Keratinocyte (primary cell): ENCODE data around the gene PDE1C. TPM values are rescaled to one million over a fixed set of nuclear protein-coding genes. Genes with fewer than 3 reads are reported as not detected.
A peak's percentile ranks its signal among the peaks of the same experiment; 100 is the strongest.

Source experiments
- DNase-seq: peaks from one replicate; pipeline ENCODE4 v3.0.0-alpha.2; 2011; ENCODE audit warnings: low read depth, missing footprints, low spot score
- FAIRE-seq: peaks from 2 replicates; lab custom pipeline; 2011; peaks lifted over from hg19 to GRCh38; lab: Jason Lieb, UNC
- H2AFZ ChIP-seq: 2 replicates; pipeline ENCODE4 v1.6.0; 2012; ENCODE audit warnings: low read length, control low read depth, inconsistent platforms; ENCODE audit not compliant: control insufficient read depth
- H3K27ac ChIP-seq: 2 replicates; pipeline ENCODE4 v1.5.1; 2011; ENCODE audit warnings: low read length; ENCODE audit not compliant: control insufficient read depth, insufficient read depth
- H3K27me3 ChIP-seq: 3 replicates; pipeline ENCODE4 v1.6.0; 2011; ENCODE audit warnings: low read length; ENCODE audit not compliant: control insufficient read depth, insufficient read depth; ENCODE audit errors: extremely low read depth
- H3K36me3 ChIP-seq, 2 experiments: 2 replicates in 1 of 2; 3 replicates in 1 of 2; pipeline ENCODE4 v1.5.1; 2011; ENCODE audit warnings: low read length in 2 of 2, mild to moderate bottlenecking in 1 of 2; ENCODE audit not compliant: control insufficient read depth in 2 of 2, insufficient read depth in 2 of 2; ENCODE audit errors: extremely low read depth in 1 of 2
- H3K4me1 ChIP-seq: 3 replicates; pipeline ENCODE4 v1.5.1; 2011; ENCODE audit warnings: low read length; ENCODE audit not compliant: control insufficient read depth, insufficient read depth; ENCODE audit errors: extremely low read depth
- H3K4me2 ChIP-seq: 3 replicates; pipeline ENCODE4 v1.6.0; 2011; ENCODE audit warnings: low read depth, low read length; ENCODE audit not compliant: control insufficient read depth, insufficient read depth; ENCODE audit errors: extremely low read depth
- H3K4me3 ChIP-seq, 3 experiments: fragments of 200-600 bp in 1 of 3; sonication (generic) in 1 of 3; 2 replicates in 2 of 3; 3 replicates in 1 of 3; pipeline ENCODE4 v1.5.1; 2011 to 2016; ENCODE audit warnings: low read length in 3 of 3, mild to moderate bottlenecking in 3 of 3, control low read depth in 2 of 3, inconsistent platforms in 1 of 3, low read depth in 1 of 3, mixed read lengths in 1 of 3, mixed run types in 1 of 3, moderate library complexity in 1 of 3; ENCODE audit not compliant: control insufficient read depth in 2 of 3, insufficient read depth in 2 of 3; ENCODE audit errors: extremely low read depth in 1 of 3
- H3K79me2 ChIP-seq: 2 replicates; pipeline ENCODE4 v1.6.0; 2012; ENCODE audit warnings: low read length; ENCODE audit not compliant: control insufficient read depth, insufficient read depth
- H3K9ac ChIP-seq: 3 replicates; pipeline ENCODE4 v1.6.0; 2011; ENCODE audit warnings: low read length; ENCODE audit not compliant: control insufficient read depth, insufficient read depth; ENCODE audit errors: extremely low read depth
- H3K9me1 ChIP-seq: 3 replicates; pipeline ENCODE4 v1.6.0; 2011; ENCODE audit warnings: low read length; ENCODE audit not compliant: control insufficient read depth, insufficient read depth; ENCODE audit errors: extremely low read depth
- H3K9me3 ChIP-seq: 2 replicates; pipeline ENCODE4 v1.5.1; 2012; ENCODE audit warnings: low read depth, low read length; ENCODE audit not compliant: control insufficient read depth
- H4K20me1 ChIP-seq: 3 replicates; pipeline ENCODE4 v1.6.0; 2011; ENCODE audit warnings: low read length; ENCODE audit not compliant: control insufficient read depth, insufficient read depth; ENCODE audit errors: extremely low read depth
- EZH2 ChIP-seq: IDR thresholded peaks from one replicate; pipeline ENCODE4 v1.6.1; 2012; ENCODE audit warnings: inconsistent platforms, mild to moderate bottlenecking, low read length, moderate library complexity
- dilution Hi-C: fragments of 300-500 bp; cut with MboI; formaldehyde crosslinking; loops from one replicate; pipeline ENCODE4 v1.7.0; 2020; ENCODE audit warnings: low sequenced_read_pairs; ENCODE audit not compliant: extremely low pct_ligation_motif_present
- polyA plus RNA-seq, 5 experiments: library from polyadenylated mRNA; depleted of rRNA in 3 of 5; stranded (reverse) in 3 of 5; stranded (forward) in 1 of 5; unstranded in 1 of 5; fragments of >200 nt; gene quantifications; 1 replicate in 1 of 5; 2 replicates in 3 of 5; 3 replicates in 1 of 5; pipeline versions ENCODE4 v1.2.1 to v1.2.3, GENCODE V29; 2011 to 2012; ENCODE audit warnings: missing spikeins in 2 of 5, low read depth in 1 of 5, low replicate concordance in 1 of 5
- TF ChIP-seq, protein P1 (sequence below), 3 experiments: IDR thresholded peaks in 1 of 3; conservative IDR thresholded peaks in 1 of 3; optimal IDR thresholded peaks in 1 of 3; 2 replicates in 2 of 3; 3 replicates in 1 of 3; pipeline versions ENCODE3 to v1.5.1; 2011; ENCODE audit warnings: low read length in 3 of 3, mild to moderate bottlenecking in 3 of 3, moderate library complexity in 2 of 3, control low read depth in 1 of 3, inconsistent platforms in 1 of 3; ENCODE audit not compliant: insufficient read depth in 2 of 3; ENCODE audit errors: extremely low read depth in 1 of 3

PDE1C gene
- polyA plus RNA-seq, 1 donor (not counting 4 experiments of a cell fraction or from before 2014, with no cell fraction given), result 2.5 TPM

DNA sequence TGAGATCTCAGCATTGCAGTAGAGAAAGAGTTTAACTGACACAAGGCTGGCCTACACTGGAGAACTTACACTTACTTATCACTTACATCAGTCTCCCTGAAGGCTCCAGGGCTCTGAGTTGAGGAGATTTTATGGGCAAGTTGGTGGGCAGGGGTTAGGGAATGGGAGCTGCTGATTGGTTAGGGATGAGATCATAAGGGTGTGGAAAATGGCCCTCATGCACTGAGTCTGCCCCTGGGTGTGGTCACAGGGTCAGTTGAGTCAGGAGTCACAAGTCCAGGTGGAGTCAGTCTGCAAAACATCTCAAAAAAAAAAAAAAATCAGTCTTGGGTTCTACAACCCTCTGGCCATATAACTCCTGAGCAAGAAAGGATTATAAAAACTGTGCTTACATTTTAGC, 322.7 kb downstream of the PDE1C start:
- Histone ChIP-seq H3K9ac (no peak overlapping the region), H3K4me1 (peaks cover 2% of the 10 kb centered on the region), H3K4me2 (no peak overlapping the region), H3K79me2 (no peaks in the 10 kb centered on the region), H3K36me3 (no peaks in the 10 kb centered on the region), H3K9me3 (no peaks in the 10 kb centered on the region), H4K20me1 (no peaks in the 10 kb centered on the region), H3K27ac (no peak overlapping the region), H2AFZ (no peak overlapping the region), H3K4me3 (no peak overlapping the region), H3K27me3 (no peaks in the 10 kb centered on the region), H3K9me1 (no peaks in the 10 kb centered on the region)
- DNase-seq (peak; percentile 75), FAIRE-seq (peak; percentile 68)
- dilution Hi-C loops, result no loop called here
- no peak for TF ChIP-seq EZH2
- TF ChIP-seq, protein P1, sequence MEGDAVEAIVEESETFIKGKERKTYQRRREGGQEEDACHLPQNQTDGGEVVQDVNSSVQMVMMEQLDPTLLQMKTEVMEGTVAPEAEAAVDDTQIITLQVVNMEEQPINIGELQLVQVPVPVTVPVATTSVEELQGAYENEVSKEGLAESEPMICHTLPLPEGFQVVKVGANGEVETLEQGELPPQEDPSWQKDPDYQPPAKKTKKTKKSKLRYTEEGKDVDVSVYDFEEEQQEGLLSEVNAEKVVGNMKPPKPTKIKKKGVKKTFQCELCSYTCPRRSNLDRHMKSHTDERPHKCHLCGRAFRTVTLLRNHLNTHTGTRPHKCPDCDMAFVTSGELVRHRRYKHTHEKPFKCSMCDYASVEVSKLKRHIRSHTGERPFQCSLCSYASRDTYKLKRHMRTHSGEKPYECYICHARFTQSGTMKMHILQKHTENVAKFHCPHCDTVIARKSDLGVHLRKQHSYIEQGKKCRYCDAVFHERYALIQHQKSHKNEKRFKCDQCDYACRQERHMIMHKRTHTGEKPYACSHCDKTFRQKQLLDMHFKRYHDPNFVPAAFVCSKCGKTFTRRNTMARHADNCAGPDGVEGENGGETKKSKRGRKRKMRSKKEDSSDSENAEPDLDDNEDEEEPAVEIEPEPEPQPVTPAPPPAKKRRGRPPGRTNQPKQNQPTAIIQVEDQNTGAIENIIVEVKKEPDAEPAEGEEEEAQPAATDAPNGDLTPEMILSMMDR (optimal IDR thresholded peaks at IDR 0.05 in 1 of 3, IDR thresholded peaks at IDR 0.05 in 1 of 3, conservative IDR thresholded peaks at IDR 0.05 in 1 of 3; ENCODE audit: extremely low read depth in 1 of 3, insufficient read depth in 2 of 3, low read length in 3 of 3), result no peak

DNA sequence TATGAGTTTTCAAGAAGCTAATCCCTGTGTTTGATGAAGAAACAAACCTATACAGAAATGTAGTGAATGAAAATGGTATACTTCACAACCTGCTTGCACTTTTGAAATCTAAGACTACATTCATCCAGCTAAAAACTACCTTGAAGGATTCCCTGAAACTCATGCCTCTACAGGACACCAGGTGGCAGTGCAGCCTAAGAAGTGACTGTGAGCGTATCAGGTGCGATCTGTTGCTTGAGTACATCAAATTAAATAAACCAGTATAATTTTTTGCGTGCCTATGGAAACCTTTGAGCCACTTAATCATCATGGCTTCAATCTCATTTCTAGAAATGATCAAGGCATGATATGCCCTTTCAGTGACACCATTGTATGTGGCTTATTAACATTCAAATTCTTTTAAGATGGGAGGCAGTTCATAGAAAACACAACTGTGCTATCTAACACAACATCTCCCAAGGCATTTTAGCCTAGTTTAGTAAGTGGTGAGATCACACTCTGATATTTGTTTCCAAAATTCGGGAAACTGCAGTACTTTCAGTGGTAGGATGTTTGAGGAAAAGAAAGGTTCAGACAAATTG, 325.8 kb downstream of the PDE1C start:
- H3K4me3 ChIP-seq, result no peak overlapping the region
- peaks cover 14% of the 10 kb centered on the region for H3K4me1 ChIP-seq
- TF ChIP-seq EZH2, result no peak
- TF ChIP-seq, protein P1 (optimal IDR thresholded peaks at IDR 0.05 in 1 of 3, IDR thresholded peaks at IDR 0.05 in 1 of 3, conservative IDR thresholded peaks at IDR 0.05 in 1 of 3; ENCODE audit: extremely low read depth in 1 of 3, insufficient read depth in 2 of 3, low read length in 3 of 3), result peak; percentile 67 to 86 (median 77)
- H3K36me3 ChIP-seq, result no peaks in the 10 kb centered on the region
- H3K9ac ChIP-seq, result no peak overlapping the region
- dilution Hi-C loops, result no loop called here
- H3K9me1 ChIP-seq, result no peaks in the 10 kb centered on the region
- H2AFZ ChIP-seq, result no peak overlapping the region
- FAIRE-seq (peak; percentile 84), DNase-seq (no peak)
- H3K9me3 ChIP-seq, result no peaks in the 10 kb centered on the region
- no peaks in the 10 kb centered on the region for H4K20me1 ChIP-seq
- H3K27me3 ChIP-seq, result no peaks in the 10 kb centered on the region
- no peak overlapping the region for H3K4me2 ChIP-seq
- no peak overlapping the region for H3K27ac ChIP-seq
- H3K79me2 ChIP-seq, result no peaks in the 10 kb centered on the region
